GM12878 (cell line): ENCODE data around the gene FBN2. TPM values are rescaled to one million over a fixed set of nuclear protein-coding genes. Genes with fewer than 3 reads are reported as not detected.

Experiments used
- ATAC-seq: fragments of 200-7000 bp; cut with Tn5 transposase; 3 replicates; pipeline ENCODE4 v1.9.1; 2020; ENCODE audit warnings: mild to moderate bottlenecking, moderate library complexity
- BruUV-seq: library from RNA; stranded (reverse); fragments of 400-500 nt; replicated peaks from 2 replicates; lab custom pipeline; 2021; lab: Mats Ljungman, UMichigan
- CTCF ChIA-PET: fragments of 300-600 bp; sonication (Branson Sonifier 250); formaldehyde crosslinking; extraction: SDS; loops from one replicate; lab custom pipeline; 2021; ENCODE audit warnings: inconsistent platforms; lab: Yijun Ruan, JAX
- POLR2A ChIA-PET: fragments of 350-600 bp; formaldehyde crosslinking; extraction: SDS; loops from one replicate; lab custom pipeline; 2021; ENCODE audit warnings: inconsistent platforms; lab: Charles Lee
- RAD21 ChIA-PET: fragments of 300-600 bp; sonication (Branson Sonifier 250); formaldehyde crosslinking; loops from one replicate; lab custom pipeline; 2023; ENCODE audit warnings: antibody characterized with exemption; ENCODE audit not compliant: unreplicated experiment; lab: Charles Lee
- SMC1A ChIA-PET: fragments of 300-600 bp; sonication (Branson Sonifier 250); formaldehyde crosslinking; loops from one replicate; lab custom pipeline; 2023; ENCODE audit not compliant: unreplicated experiment, uncharacterized antibody; lab: Charles Lee
- DNase-seq: peaks from one replicate; pipeline ENCODE4 v3.0.0-alpha.2; 2011; ENCODE audit warnings: low read depth, low spot score
- FAIRE-seq: peaks from 3 replicates; lab custom pipeline; 2011; peaks lifted over from hg19 to GRCh38; lab: Jason Lieb, UNC
- H2AFZ ChIP-seq: 2 replicates; pipeline ENCODE4 v1.6.0; 2011; ENCODE audit warnings: low read depth, low read length, control low read depth; ENCODE audit not compliant: control insufficient read depth
- H3K27ac ChIP-seq: 2 replicates; pipeline ENCODE4 v1.5.1; 2011; ENCODE audit warnings: control low read depth; ENCODE audit not compliant: control insufficient read depth, insufficient read depth
- H3K27me3 ChIP-seq, 2 experiments: replicated peaks in 1 of 2; 2 replicates each; pipeline versions ENCODE4 v1.6.0 to v1.6.1; 2011; ENCODE audit warnings: low read length in 1 of 2; ENCODE audit not compliant: control insufficient read depth in 2 of 2, insufficient read depth in 2 of 2
- H3K36me3 ChIP-seq, 2 experiments: 2 replicates each; pipeline ENCODE4 v1.5.1; 2011; ENCODE audit warnings: low read length in 1 of 2; ENCODE audit not compliant: control insufficient read depth in 2 of 2, insufficient read depth in 2 of 2
- H3K4me1 ChIP-seq: 2 replicates; pipeline ENCODE4 v1.6.1; 2011; ENCODE audit warnings: mild to moderate bottlenecking, low read length, moderate library complexity, mixed read lengths; ENCODE audit not compliant: control insufficient read depth, insufficient read depth
- H3K4me2 ChIP-seq: 2 replicates; pipeline ENCODE4 v1.6.0; 2011; ENCODE audit warnings: control low read depth; ENCODE audit not compliant: control insufficient read depth, insufficient read depth
- H3K4me3 ChIP-seq: fragments of 200-600 bp; sonication (generic); 2 replicates; pipeline ENCODE4 v1.5.1; 2016
- H3K79me2 ChIP-seq: 2 replicates; pipeline ENCODE4 v1.6.0; 2011; ENCODE audit warnings: low read length; ENCODE audit not compliant: control insufficient read depth, insufficient read depth
- H3K9ac ChIP-seq: 2 replicates; pipeline ENCODE4 v1.8.0; 2011; ENCODE audit warnings: low read length, control low read depth, mixed read lengths; ENCODE audit not compliant: control insufficient read depth, insufficient read depth
- H3K9me3 ChIP-seq: replicated peaks from 3 replicates; pipeline ENCODE4 v1.5.1; 2011; ENCODE audit warnings: mild to moderate bottlenecking, low read length; ENCODE audit not compliant: control insufficient read depth, insufficient read depth
- H4K20me1 ChIP-seq: 2 replicates; pipeline ENCODE4 v1.6.0; 2011; ENCODE audit not compliant: control insufficient read depth, insufficient read depth
- EZH2 ChIP-seq: IDR thresholded peaks from 2 replicates; pipeline ENCODE4 v1.6.1; 2012; ENCODE audit warnings: low read depth, mild to moderate bottlenecking, control low read depth, inconsistent platforms, low read length, borderline replicate concordance; ENCODE audit not compliant: control insufficient read depth
- HDGF ChIP-seq: fragments of 450-650 bp; IDR thresholded peaks from 2 replicates; pipeline ENCODE4 v1.6.1; 2016; ENCODE audit warnings: antibody characterized with exemption
- LARP7 ChIP-seq: fragments of 450-650 bp; IDR thresholded peaks from 2 replicates; pipeline ENCODE4 v1.6.1; 2017; ENCODE audit warnings: mild to moderate bottlenecking
- POU2F2 ChIP-seq: IDR thresholded peaks from 3 replicates; pipeline ENCODE4 v1.6.1; 2011; ENCODE audit warnings: low read depth, mild to moderate bottlenecking, low read length, borderline replicate concordance
- SIX5 ChIP-seq: IDR thresholded peaks from 2 replicates; pipeline ENCODE4 v1.6.1; 2011; ENCODE audit warnings: mild to moderate bottlenecking, low read depth, low read length, moderate library complexity; ENCODE audit not compliant: severe bottlenecking
- ZNF622 ChIP-seq: fragments of 450-650 bp; IDR thresholded peaks from 2 replicates; pipeline ENCODE4 v1.6.1; 2017; ENCODE audit warnings: mild to moderate bottlenecking, inconsistent platforms
- WGBS: methylation state at CpG from one replicate; pipeline ENCODE4 v1.1.6; 2016; ENCODE audit warnings: low lambda C conversion rate; ENCODE audit not compliant: insufficient replicate concordance, insufficient coverage; ENCODE audit errors: missing lambda C conversion rate; 5-methylcytosine and 5-hydroxymethylcytosine counted together
- in situ Hi-C: fragments of 300-500 bp; cut with MboI; formaldehyde crosslinking; loops from 9 replicates; pipeline ENCODE4 v1.14.3; 2018; ENCODE audit warnings: mixed read lengths
- intact Hi-C: fragments of 100-400 bp; cut with micrococcal nuclease; formaldehyde crosslinking; loops from one replicate; pipeline ENCODE4 v1.14.2; 2022; ENCODE audit not compliant: unreplicated experiment
- polyA plus RNA-seq, 11 experiments: library from polyadenylated mRNA; depleted of rRNA in 4 of 11; unstranded in 6 of 11; stranded (reverse) in 5 of 11; fragments of >200 nt; fragmentation: Nextera tagmentation in 4 of 11; fragmentation: Illumina TruSeq in 1 of 11; extraction: Ambion mirVana in 4 of 11; extraction: Trizol in 1 of 11; gene quantifications; 1 replicate in 1 of 11; 2 replicates in 10 of 11; pipeline versions ENCODE4 v1.2.1 to v1.2.3, GENCODE V29; 2011 to 2016; ENCODE audit warnings: inconsistent platforms in 2 of 11, missing spikeins in 2 of 11, low read depth in 1 of 11
- total RNA-seq, 4 experiments: library from RNA; depleted of rRNA in 3 of 4; stranded (reverse); fragments of >200 nt in 3 of 4; fragmentation: Illumina TruSeq in 1 of 4; extraction: Trizol in 1 of 4; gene quantifications; 2 replicates each; pipeline versions ENCODE4 v1.2.1 to v1.2.3, GENCODE V29; 2013 to 2021
- TF ChIP-seq, protein P1 (sequence below): fragments of 450-650 bp; IDR thresholded peaks from 2 replicates; pipeline ENCODE4 v1.6.1; 2018; ENCODE audit warnings: borderline replicate concordance, mild to moderate bottlenecking; ENCODE audit not compliant: partially characterized antibody
- TF ChIP-seq, protein P2 (sequence below): fragments of 450-650 bp; IDR thresholded peaks from 2 replicates; pipeline ENCODE4 v1.6.1; 2014; ENCODE audit warnings: mild to moderate bottlenecking
- TF ChIP-seq, protein P3 (sequence below): IDR thresholded peaks from 2 replicates; pipeline ENCODE4 v1.6.1; 2011; ENCODE audit warnings: mild to moderate bottlenecking, low read depth, low read length, moderate library complexity; ENCODE audit not compliant: insufficient replicate concordance

Gene FBN2
- total and polyA plus RNA-seq, 10 of the 15 experiments (the other 5 are each of a cell fraction or from before 2014, with no cell fraction given), result 0.01 to 0.98 (median 0.10) TPM; not detected in 3

DNA sequence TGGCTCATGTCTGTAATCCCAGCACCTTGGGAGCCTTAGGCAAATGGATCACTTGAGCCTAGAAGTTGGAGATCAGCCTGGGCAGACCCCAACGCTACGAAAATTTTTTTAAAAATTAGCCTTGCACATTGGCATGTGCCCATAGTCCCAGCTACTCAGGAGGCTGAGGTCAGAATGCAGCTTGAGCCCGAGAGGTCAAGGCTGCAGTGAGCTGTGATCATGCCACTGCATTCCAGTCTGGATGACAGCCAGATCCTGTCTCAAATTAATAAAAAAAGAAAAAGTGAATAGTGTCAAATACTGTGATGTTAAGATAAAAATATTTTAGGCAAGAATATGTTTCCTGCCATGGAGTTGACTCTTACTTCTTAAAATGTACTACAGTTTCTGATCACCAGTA is 5.3 kb downstream of the FBN2 start:
- in situ Hi-C loops, result no loop called here
- FAIRE-seq, result no peak

More for the DNA sequence above, 5.3 kb downstream of the FBN2 start:
- Histone ChIP-seq H3K27ac (no peak overlapping the region), H3K9me3 (no peaks in the 10 kb centered on the region), H3K4me1 (no peaks in the 10 kb centered on the region), H3K9ac (no peak overlapping the region), H3K36me3 (no peaks in the 10 kb centered on the region), H3K27me3 (no peaks in the 10 kb centered on the region; a peak in 1 of 4 replicates), H4K20me1 (no peaks in the 10 kb centered on the region), H3K4me3 (no peak overlapping the region), H3K79me2 (no peaks in the 10 kb centered on the region), H2AFZ (no peak overlapping the region), H3K4me2 (no peak overlapping the region)
- ChIA-PET CTCF (no interaction called here), POLR2A (no interaction called here), SMC1A (no interaction called here), RAD21 (no interaction called here)
- intact Hi-C loops, result no loop called here
- DNase-seq (no peak), ATAC-seq (no peak)
- TF ChIP-seq SIX5 (no peak), EZH2 (no peak), HDGF (no peak), LARP7 (no peak), POU2F2 (no peak), ZNF622 (no peak)
- TF ChIP-seq, protein P1, sequence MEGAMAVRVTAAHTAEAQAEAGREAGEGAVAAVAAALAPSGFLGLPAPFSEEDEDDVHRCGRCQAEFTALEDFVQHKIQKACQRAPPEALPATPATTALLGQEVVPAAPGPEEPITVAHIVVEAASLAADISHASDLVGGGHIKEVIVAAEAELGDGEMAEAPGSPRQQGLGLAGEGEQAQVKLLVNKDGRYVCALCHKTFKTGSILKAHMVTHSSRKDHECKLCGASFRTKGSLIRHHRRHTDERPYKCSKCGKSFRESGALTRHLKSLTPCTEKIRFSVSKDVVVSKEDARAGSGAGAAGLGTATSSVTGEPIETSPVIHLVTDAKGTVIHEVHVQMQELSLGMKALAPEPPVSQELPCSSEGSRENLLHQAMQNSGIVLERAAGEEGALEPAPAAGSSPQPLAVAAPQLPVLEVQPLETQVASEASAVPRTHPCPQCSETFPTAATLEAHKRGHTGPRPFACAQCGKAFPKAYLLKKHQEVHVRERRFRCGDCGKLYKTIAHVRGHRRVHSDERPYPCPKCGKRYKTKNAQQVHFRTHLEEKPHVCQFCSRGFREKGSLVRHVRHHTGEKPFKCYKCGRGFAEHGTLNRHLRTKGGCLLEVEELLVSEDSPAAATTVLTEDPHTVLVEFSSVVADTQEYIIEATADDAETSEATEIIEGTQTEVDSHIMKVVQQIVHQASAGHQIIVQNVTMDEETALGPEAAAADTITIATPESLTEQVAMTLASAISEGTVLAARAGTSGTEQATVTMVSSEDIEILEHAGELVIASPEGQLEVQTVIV, result no peak
- TF ChIP-seq, protein P2, sequence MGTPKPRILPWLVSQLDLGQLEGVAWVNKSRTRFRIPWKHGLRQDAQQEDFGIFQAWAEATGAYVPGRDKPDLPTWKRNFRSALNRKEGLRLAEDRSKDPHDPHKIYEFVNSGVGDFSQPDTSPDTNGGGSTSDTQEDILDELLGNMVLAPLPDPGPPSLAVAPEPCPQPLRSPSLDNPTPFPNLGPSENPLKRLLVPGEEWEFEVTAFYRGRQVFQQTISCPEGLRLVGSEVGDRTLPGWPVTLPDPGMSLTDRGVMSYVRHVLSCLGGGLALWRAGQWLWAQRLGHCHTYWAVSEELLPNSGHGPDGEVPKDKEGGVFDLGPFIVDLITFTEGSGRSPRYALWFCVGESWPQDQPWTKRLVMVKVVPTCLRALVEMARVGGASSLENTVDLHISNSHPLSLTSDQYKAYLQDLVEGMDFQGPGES, result no peak
- TF ChIP-seq, protein P3, sequence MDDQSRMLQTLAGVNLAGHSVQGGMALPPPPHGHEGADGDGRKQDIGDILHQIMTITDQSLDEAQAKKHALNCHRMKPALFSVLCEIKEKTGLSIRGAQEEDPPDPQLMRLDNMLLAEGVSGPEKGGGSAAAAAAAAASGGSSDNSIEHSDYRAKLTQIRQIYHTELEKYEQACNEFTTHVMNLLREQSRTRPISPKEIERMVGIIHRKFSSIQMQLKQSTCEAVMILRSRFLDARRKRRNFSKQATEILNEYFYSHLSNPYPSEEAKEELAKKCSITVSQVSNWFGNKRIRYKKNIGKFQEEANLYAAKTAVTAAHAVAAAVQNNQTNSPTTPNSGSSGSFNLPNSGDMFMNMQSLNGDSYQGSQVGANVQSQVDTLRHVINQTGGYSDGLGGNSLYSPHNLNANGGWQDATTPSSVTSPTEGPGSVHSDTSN, result no peak
- BruUV-seq, result no TSS peak
- WGBS, result 11% methylated on average over 3 of the region's 3 CpGs
